Activated gamma-delta T cell (primary cell): ENCODE data around the gene CRYBG1.
"Not testable (repeated sequence)": the region's sequence is repeated elsewhere in the genome, so short reads cannot be mapped to it uniquely, and the experiment has no call there.

Experiments
- DNase-seq: peaks from one replicate; lab custom pipeline; 2025; lab: John Stamatoyannopoulos, UW

The CRYBG1 gene

DNA sequence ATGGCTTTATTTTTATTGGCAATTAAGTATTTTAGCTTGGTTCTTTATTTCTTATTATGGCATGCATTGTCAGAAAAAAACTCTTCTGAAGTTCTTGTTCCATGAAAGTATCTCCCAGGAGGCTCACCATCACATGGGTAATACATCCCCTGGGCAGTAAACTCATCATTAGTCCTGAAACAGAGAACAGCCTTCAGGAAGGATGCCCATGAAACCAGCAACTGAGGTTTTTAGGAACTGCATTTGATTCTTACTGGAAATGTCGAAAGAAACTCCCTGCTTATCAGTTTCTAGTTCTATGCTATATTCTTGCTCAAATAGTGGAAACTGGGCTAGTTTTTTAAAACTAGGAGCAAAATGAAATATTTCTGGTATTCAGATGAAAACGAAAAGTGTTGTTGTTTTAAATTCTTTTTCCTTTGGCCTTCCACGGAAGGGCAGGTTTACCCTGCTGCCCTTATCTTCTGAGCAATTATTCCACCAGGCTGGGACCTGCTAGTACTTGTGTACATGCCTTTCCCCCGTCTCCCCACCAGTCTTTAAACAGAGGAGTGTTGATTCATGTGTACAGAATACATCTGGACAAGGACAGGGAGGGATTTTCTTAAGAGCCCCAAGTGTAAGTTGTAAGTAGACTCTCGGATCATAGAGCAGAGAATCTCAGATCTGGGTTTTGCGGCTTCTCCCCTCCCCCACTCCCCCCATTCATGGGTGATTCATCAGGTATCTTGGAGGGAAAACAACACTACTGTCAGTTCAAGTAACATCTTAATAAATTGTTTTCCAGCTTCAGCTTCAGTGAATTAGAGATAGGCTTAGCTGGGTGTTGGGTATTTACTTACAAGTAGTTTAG lies 187.3 kb downstream of the CRYBG1 start:
- no peak for DNase-seq

DNA sequence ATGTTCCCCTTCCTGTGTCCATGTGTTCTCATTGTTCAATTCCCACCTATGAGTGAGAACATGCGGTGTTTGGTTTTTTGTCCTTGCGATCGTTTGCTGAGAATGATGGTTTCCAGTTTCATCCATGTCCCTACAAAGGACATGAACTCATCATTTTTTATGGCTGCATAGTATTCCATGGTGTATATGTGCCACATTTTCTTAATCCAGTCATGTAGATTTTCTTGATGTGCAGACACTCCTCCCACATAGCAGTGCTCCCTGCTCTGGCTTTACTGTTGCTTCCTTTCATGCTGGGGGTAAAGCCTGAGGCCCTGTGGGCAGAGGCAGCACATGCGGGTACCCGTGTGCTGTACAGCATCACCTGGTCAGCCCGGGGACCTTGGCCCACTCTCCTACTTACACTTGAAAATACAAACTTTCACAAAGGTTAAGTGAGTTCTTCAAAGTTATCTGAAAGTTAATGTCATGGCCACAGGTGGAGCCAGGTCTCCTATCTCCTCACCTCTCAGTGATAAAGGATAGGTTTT lies 188.5 kb downstream of the CRYBG1 start:
- not testable (repeated sequence) for DNase-seq

DNA sequence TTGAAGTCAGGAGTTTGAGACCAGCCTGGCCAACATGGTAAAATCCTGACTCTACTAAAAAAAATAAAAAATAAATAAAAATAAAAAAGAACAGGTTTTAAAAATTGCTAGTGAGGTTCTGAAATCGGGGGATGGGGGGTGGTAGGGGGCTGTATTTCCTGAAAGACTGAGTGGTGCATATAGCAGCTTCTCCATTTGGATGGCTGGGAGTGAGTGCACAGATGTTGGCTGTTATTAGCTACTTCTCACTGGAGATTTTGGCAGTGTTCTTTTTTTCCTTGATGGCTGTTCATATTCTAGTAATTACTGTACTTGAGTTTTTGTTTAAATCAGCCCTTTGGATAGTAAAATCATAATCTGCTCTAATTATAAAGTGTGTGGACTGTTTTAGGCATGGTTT lies 189.0 kb downstream of the CRYBG1 start:
- DNase-seq: no peak

DNA sequence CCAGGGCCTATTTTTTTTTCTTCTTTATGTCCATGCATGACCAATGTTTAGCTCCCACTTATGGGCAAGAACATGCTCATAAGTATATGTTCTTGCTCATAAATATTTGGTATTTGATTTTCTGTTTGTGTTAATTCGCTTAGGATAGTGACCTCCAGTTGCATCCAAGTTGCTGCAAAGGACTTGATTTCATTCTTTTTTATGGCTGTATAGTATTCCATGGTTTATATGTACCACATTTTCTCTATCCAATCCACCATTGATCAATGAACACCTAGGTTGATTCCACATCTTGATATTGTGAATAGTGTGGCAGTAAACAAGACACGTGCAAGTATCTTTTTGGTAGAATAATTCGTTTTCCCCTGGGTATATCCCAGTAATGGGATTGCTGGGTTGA lies 190.6 kb downstream of the CRYBG1 start:
- DNase-seq: no peak

DNA sequence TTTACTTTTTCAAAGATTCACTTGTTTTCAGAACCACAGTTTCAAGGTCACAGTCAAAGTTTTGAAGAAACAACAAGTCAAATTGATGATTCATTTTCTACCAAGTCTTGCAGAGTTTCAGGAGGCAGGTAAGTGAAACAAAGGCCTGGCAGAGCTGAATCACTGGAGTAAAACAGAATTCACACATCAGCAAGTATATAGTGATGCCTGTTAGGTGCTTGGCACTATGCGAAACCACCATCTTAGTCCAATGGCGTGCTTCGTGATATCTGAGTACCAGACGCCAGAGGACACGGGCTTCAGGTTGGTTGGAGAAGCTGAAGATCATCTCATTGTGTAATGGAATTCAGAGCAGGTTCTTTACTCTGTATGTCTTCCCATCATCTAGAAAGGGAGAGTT lies 192.9 kb downstream of the CRYBG1 start:
- no peak for DNase-seq

DNA sequence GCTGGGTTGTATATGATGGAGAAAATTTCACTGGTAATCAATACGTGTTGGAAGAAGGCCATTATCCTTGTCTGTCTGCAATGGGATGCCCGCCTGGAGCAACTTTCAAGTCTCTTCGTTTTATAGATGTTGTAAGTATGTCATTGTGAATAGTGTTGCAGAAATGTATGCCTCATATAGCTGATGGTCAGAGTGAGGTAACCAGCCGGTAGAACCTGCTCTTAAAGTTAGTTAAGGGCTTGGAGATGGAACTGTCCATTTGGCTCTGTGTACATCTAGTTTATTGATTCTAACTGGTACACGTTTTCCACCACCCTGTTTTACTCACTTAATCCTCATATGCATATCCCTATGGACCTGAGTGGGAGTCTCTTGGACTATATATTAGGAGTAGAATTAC lies 195.2 kb downstream of the CRYBG1 start:
- no peak for DNase-seq

DNA sequence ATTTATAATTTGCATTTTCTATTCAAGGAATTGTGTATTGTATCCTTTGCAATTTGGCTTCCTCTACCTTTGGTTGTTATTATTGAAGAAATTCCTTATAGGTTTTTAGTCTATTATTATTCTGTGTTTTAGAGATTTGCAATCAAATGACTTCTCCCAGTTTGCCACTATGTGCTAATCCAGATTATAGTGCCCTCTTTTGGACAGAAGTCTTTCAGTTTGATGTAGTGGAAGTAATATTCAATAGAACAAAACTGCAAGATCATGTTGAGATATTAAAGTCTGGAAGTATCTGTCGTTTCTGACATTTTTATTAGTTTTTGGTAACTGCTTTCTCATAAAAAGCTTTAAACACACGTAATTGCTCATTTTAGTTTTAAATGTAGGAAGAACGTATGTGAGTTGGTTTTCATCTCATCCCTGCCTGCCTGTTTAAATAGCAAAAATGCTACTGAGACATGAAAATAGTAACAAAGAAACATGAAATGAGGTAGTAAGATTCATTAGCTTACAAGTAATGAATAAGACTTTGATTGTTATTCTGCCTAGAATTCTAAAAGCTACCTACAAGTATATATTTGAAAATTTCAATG lies 195.9 kb downstream of the CRYBG1 start:
- no peak for DNase-seq

DNA sequence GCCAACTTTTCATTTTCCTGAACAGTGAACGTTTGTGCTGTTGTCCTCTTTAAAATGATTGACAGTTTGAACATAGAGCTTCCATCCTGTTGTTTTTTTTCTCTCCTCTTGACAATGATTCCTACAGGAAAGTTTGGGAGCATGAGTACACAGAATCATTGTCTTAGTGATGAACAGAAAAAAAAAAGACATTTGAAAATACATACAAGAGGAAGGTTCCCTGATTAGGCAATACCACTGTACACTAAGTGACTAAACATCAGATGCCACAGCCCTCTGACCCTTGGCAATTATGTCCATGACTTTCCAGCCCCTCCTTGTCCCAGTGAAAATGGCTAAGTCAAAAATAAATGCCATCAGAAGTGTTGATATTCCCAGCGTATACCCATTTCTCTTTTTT lies 197.3 kb downstream of the CRYBG1 start:
- DNase-seq: no peak

DNA sequence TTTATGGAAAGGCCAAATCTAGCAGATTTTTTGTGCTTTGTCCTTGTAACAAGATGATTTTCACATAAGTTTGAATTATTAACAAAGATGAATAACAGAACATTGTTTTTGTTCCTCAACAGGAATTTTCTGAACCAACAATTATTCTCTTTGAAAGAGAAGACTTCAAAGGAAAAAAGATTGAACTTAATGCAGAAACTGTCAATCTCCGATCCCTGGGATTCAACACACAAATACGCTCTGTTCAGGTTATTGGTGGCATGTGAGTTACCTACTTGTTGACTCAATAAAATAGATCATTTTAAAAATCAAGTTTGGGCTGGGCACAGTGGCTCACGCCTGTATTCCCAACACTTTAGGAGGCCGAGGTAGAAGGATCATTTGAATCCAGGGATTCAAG lies 197.8 kb downstream of the CRYBG1 start:
- DNase-seq: no peak

DNA sequence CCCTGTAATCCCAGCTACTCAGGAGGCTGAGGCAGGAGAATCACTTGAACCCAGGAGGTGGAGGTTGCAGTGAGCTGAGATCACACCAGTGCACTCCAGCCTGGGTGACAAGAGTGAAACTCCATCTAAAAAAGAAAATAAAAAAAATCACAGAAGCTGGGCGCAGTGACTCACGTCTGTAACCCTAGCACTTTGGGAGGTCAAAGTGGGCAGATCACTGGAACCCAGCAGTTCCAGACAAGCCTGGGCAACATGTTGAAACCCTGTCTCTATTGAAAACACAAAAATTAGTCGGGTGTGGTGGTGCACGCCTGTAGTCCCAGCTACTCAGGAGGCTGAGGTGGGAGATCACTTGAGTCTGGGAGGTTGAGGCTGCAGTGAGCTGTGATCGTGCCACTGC lies 199.1 kb downstream of the CRYBG1 start:
- DNase-seq: not testable (repeated sequence)

DNA sequence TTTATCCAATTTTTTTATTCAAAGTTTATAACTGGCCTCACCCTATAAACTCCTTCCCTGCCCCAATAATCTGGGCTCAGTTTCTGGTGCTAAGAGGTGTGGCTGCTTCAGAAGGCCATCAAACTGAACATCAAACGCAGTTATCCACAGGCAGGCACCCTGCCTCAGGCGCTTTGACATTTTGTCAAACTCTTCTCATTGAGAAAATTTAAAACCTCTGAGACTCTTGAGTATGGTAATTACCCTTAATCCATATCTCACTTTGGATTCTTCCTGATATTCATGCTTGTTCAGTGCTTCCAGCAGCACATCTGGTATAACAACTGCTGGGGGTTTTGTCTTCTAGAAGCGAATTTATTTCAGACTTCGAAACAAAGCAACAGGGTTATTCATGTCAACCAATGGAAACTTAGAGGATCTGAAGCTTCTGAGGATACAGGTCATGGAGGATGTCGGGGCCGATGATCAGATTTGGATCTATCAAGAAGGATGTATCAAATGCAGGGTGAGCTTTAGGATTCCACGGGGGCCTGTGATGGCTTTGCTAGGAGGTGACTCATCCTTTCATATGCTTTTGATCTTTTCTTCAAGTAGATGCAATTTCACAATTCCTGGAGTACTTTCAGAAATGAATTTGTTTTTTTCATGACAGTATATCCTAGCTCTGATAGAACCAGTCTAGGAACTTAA lies 200.6 kb downstream of the CRYBG1 start:
- no peak for DNase-seq

DNA sequence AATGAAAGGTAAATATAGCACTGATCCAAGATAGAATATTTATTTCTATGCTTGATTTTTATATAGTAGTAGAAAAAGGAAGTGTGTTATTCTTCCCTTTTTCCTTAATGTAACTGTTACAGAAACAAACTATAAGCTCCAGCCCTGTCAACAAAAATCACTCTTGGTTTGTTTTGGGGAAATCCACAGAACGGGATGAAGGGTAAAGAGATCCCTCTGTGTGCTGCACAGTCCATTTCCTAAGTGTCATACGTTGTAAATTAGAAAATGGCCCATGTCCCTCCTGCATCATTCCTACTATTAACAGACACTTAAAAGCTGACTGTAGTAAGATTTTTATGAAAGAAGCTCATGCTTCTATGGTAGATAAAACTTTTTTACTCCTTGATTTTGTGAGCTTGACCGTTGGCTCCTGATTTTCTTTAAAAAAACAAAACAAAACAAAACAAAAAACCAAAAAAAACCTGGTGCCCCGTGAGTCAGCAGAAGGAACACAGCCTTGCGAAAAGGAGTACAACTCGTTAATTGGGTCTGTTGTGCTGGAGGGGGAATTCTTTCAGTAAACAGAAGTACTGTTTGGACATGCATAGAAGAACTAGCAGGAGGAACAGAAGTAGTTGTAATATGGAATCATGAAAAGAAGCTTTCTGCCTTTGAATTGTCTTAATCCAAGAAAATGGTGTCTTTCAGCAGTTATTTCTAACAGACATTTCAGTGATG lies 201.3 kb downstream of the CRYBG1 start:
- DNase-seq: no peak

DNA sequence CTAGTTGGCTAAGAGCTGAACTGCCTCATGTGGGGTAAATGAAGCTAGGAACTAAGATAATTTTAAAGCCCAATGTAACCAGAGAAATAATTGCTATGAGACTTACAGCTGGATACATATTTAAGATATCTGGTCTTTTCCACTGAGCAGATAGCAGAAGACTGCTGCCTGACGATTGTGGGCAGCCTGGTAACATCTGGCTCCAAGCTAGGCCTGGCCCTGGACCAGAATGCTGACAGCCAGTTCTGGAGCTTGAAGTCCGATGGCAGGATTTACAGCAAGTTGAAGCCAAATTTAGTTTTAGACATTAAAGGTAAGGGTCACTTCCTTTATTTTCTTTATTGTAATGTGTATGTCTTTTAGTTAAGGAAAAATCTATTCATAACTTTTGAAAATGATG lies 203.1 kb downstream of the CRYBG1 start:
- DNase-seq: no peak

DNA sequence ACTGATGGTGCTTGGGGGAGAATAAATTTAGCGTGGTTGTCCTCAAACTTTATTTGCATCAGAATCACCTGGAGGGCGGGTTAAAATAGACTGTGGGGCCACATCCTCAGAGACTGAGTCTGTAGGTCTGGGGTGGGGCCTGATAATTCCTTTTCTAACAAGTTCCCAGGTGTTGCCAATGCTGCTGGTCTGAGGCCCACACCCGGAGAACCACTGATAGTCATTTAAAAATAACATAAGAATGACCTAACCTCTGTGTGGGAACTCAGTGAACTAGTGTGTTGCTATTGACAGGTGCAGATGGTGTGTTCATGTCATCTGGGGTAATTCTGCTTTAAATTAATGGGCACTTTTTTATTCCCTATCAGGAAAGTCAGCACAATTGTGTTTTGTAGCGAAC lies 204.0 kb downstream of the CRYBG1 start:
- no peak for DNase-seq

DNA sequence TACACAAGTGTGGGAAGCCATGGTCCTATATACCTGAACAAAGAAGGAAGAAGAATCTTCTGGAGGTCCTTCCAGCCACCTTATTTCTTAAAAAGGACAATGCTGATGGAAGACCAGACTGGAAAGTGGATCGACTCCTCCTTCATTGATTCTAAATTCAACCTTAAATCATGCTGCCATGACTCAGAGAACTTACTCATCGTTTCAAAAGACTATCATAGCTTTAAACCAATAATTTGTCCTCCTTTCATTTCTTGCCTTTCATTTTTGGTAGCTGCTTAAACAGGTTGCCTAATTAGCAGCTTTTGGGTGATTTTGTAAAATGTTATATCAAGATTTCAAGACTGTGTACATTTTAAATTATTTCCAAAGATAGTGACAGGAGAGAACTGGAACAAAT lies 208.0 kb downstream of the CRYBG1 start:
- no peak for DNase-seq

DNA sequence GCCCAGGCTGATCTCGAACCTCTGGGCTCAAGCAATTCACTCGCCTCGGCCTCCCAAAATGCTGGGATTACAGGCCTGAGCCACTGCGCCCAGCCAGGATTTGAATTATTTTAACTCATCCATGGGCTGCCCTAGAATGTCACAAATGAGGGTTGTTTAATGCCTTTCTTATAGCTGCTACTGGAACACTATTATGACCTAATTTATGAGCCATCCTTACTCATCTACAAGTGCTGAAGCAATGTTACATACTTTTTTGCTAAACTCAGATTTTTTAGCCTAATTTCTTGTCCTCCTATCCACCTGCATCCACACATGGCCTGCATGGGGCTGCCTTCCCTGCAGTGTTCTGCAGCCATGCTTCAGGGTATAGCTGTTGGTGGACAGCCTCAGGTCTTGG lies 208.9 kb downstream of the CRYBG1 start:
- no peak for DNase-seq

DNA sequence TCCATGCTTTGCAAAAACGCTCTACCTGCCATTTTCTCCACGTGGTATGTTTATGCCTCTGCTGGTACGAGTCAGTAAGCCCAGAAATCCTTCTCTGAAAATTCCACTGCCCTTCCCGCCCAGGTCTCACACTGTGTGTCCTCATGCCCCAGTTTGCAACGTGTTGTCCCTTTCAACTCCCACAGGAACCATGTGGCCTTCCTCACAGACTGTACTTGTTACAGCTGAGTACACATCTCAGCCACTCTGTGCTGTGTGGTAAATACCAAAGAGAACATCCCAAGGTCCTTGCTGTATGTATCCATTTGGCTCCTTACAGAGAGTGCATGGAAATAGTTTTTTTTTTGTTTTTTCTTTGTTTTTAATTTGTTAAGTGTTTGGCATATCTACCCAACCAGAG lies 211.9 kb downstream of the CRYBG1 start:
- DNase-seq: no peak

DNA sequence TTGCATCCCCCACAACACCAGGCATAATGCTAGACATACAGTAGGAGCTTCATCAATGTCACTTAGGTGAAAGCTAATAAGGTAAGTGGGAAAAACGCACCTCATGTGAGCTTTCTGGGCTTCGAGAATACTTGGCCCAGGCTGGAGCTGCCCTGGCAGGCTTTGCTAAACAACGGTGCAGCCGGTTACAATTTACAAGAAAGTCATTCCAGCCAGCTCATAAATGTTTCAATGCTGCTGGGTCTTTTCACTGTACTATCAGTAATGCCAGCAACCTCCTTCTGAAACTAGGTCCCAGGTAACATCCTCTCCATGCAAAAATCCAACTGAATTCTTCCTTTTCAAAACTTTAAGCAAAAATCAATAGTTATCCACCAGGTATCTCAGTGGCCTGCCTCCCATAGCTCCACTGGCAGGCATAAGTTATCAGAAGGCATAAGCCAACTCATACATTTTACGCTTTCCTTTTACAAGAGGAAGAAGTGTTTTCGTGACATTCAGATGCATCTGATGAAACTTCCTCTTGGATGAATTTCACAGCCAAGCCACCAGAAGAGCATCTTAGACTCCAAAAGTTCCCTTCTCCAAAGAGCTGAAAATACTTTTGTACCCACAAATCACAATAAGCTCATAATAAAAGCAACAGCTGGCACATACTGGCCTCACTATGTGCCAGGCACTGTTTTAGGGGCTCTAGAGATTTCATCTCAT lies 212.5 kb downstream of the CRYBG1 start:
- no peak for DNase-seq

DNA sequence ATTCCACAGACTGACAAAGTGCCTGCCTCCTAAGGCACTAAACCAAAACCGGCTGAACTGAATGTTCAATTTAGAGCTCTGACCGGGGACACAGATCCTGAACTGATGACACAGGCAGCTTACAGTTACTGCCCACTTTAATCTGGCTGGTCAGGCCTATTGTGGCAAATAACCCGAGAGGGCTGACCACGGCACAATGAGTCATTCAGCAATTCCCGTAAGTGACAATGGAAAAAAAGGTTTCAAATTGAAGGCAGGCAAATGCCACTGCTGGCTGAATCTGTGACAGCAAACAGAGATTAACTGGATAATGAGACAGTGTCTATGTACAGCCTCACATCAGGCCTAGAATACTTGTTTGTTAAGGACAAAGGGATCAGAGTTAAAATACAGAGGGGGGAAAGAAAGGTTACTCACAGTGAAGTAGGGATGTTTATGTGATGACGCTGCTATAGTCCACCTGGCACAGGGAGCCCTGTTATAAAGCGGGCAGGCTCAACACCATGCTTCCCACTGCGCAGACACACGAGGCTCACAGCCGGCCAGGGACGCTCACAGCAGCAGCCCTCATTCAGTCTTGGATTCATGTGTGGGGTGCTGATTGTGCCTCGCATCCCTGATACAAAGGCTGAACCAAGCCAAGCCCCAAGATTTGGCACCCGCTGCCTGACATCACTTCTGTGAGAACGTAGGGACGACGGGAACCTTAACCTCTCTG lies 214.4 kb downstream of the CRYBG1 start:
- no peak for DNase-seq

DNA sequence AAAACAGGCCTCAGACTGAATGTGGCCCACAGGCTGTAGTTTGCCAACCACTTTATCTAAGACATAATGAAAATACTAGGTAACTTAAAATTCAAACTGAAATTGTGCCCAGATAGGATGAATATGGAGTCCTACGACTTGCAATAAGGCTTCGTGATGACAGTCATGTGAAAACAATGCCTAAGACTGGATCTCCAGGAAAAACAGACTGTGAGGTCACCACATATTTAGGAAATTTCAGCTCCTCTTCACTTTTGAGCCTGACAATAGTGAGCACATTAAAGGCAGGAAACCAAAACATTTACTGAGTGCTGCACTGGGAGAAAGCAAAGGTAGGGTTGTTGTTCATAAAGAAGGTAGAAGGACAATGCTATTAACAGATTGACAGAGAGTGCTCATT lies 218.8 kb downstream of the CRYBG1 start:
- no peak for DNase-seq

DNA sequence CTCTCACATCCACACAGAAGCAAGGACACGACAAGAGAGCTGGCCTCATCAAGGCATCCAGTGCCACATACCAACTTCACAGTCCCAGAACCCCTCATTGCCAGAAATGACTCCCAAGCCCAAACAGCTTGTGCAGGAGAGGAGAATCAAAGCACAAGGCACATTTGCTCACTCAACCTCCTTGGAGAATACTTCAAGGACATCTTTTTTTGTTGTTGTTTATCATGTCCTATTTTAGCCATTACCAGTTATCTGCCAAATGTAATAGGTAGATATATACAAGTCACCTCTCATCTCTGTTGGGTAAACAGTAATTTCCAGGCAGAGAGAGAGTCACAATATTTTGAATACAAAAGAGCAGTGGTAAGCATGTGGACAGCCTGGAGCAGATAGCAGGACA lies 221.0 kb downstream of the CRYBG1 start:
- DNase-seq: no peak
